Measurements from ENCODE around the gene SLC22A15. TPM values are rescaled to one million over a fixed set of nuclear protein-coding genes. Genes with fewer than 3 reads are reported as not detected.

The SLC22A15 gene
- total RNA-seq, 2 experiments from 2014 or later: 1.2 to 1.3 TPM

- CTCF ChIA-PET: interaction anchor here (0.6 kb wide), 1 partner anchor 148 kb away, joined by 3 read pairs; no protein-coding TSS in a partner anchor
- no peak for DNase-seq
- H3K36me3 Mint-ChIP-seq (ENCODE audit: low read depth): no peaks in the 10 kb centered on the region
- H3K9me3 Mint-ChIP-seq: no peaks in the 10 kb centered on the region
- peaks cover under 1% of the 10 kb centered on the region for H3K27me3 Mint-ChIP-seq
- no peak overlapping the region for H3K27ac Mint-ChIP-seq
- no peak overlapping the region for H3K4me3 Mint-ChIP-seq
- no peaks in the 10 kb centered on the region for H3K4me1 Mint-ChIP-seq
- POLR2A ChIA-PET: no interaction called here
Observed at GRCh38 chr1:116075575-116075974, 99.3 kb downstream of the SLC22A15 start.

GRCh38 chr1:116075990-116076389 is 99.7 kb downstream of the SLC22A15 start:
- CTCF ChIA-PET: no interaction called here
- Mint-ChIP-seq H3K36me3 (ENCODE audit: low read depth) (no peaks in the 10 kb centered on the region), H3K27ac (no peak overlapping the region), H3K4me3 (no peak overlapping the region), H3K4me1 (no peaks in the 10 kb centered on the region), H3K9me3 (no peaks in the 10 kb centered on the region), H3K27me3 (peaks cover 3% of the 10 kb centered on the region)
- POLR2A ChIA-PET: no interaction called here
- no peak for DNase-seq

- no peaks in the 10 kb centered on the region for H3K9me3 Mint-ChIP-seq
- ChIA-PET CTCF (no interaction called here), POLR2A (no interaction called here)
- no peaks in the 10 kb centered on the region for H3K4me1 Mint-ChIP-seq
- H3K4me3 Mint-ChIP-seq: no peak overlapping the region
- no peaks in the 10 kb centered on the region for H3K36me3 Mint-ChIP-seq (ENCODE audit: low read depth)
- no peak overlapping the region for H3K27ac Mint-ChIP-seq
- peaks cover 3% of the 10 kb centered on the region for H3K27me3 Mint-ChIP-seq
- DNase-seq: no peak
Observed at GRCh38 chr1:116076831-116077230, 100.5 kb downstream of the SLC22A15 start.

GRCh38 chr1:116078699-116079223 is 102.4 kb downstream of the SLC22A15 start:
- CTCF ChIA-PET: no interaction called here

GRCh38 chr1:116087628-116088027 is 111.3 kb downstream of the SLC22A15 start:
- Mint-ChIP-seq H3K27ac (no peak overlapping the region), H3K4me3 (no peak overlapping the region), H3K36me3 (ENCODE audit: low read depth) (no peaks in the 10 kb centered on the region), H3K27me3 (peaks cover 28% of the 10 kb centered on the region), H3K4me1 (no peaks in the 10 kb centered on the region), H3K9me3 (no peaks in the 10 kb centered on the region)
- POLR2A ChIA-PET: no interaction called here
- DNase-seq: no peak
- CTCF ChIA-PET: no interaction called here

More at GRCh38 chr1:116078699-116079223, 102.4 kb downstream of the SLC22A15 start:
- POLR2A ChIA-PET: no interaction called here
- Mint-ChIP-seq H3K27ac (no peak overlapping the region), H3K36me3 (ENCODE audit: low read depth) (no peaks in the 10 kb centered on the region), H3K4me3 (no peak overlapping the region), H3K9me3 (no peaks in the 10 kb centered on the region), H3K27me3 (peaks cover 3% of the 10 kb centered on the region), H3K4me1 (no peaks in the 10 kb centered on the region)
- no peak for DNase-seq

- no peak overlapping the region for H3K4me3 Mint-ChIP-seq
Observed at GRCh38 chr1:116089870-116090269, 113.6 kb downstream of the SLC22A15 start.

GRCh38 chr1:116091083-116091482 is 114.8 kb downstream of the SLC22A15 start:
- Mint-ChIP-seq H3K27me3 (peaks cover 26% of the 10 kb centered on the region), H3K27ac (no peak overlapping the region), H3K36me3 (ENCODE audit: low read depth) (no peaks in the 10 kb centered on the region), H3K9me3 (no peaks in the 10 kb centered on the region), H3K4me3 (no peak overlapping the region), H3K4me1 (no peaks in the 10 kb centered on the region)
- DNase-seq: no peak
- ChIA-PET POLR2A (no interaction called here), CTCF (no interaction called here)

More at GRCh38 chr1:116089870-116090269, 113.6 kb downstream of the SLC22A15 start:
- H3K27ac Mint-ChIP-seq: no peak overlapping the region
- ChIA-PET CTCF (no interaction called here), POLR2A (no interaction called here)
- H3K36me3 Mint-ChIP-seq (ENCODE audit: low read depth): no peaks in the 10 kb centered on the region
- DNase-seq: no peak
- no peaks in the 10 kb centered on the region for H3K9me3 Mint-ChIP-seq
- no peaks in the 10 kb centered on the region for H3K4me1 Mint-ChIP-seq
- peaks cover 28% of the 10 kb centered on the region for H3K27me3 Mint-ChIP-seq

- Mint-ChIP-seq H3K4me3 (no peak overlapping the region), H3K9me3 (no peaks in the 10 kb centered on the region), H3K27ac (no peak overlapping the region), H3K27me3 (peaks cover 16% of the 10 kb centered on the region), H3K36me3 (ENCODE audit: low read depth) (no peaks in the 10 kb centered on the region), H3K4me1 (no peaks in the 10 kb centered on the region)
- DNase-seq: no peak
- ChIA-PET POLR2A (no interaction called here), CTCF (interaction anchor here (0.6 kb wide), 1 partner anchor 1364 kb away, joined by 3 read pairs; no protein-coding TSS in a partner anchor)
Observed at GRCh38 chr1:116092752-116093489, 116.6 kb downstream of the SLC22A15 start.

- Mint-ChIP-seq H3K4me3 (no peak overlapping the region), H3K36me3 (ENCODE audit: low read depth) (no peaks in the 10 kb centered on the region)
Observed at GRCh38 chr1:116095027-116095426, 118.7 kb downstream of the SLC22A15 start.

GRCh38 chr1:116096013-116096618 is 119.8 kb downstream of the SLC22A15 start:
- H3K9me3 Mint-ChIP-seq: no peaks in the 10 kb centered on the region
- no peaks in the 10 kb centered on the region for H3K36me3 Mint-ChIP-seq (ENCODE audit: low read depth)
- no peak for DNase-seq
- H3K27ac Mint-ChIP-seq: no peak overlapping the region
- H3K4me3 Mint-ChIP-seq: no peak overlapping the region
- ChIA-PET CTCF (no interaction called here), POLR2A (no interaction called here)
- H3K4me1 Mint-ChIP-seq: no peaks in the 10 kb centered on the region
- H3K27me3 Mint-ChIP-seq: peaks cover 15% of the 10 kb centered on the region

More at GRCh38 chr1:116095027-116095426, 118.7 kb downstream of the SLC22A15 start:
- Mint-ChIP-seq H3K27me3 (peaks cover 17% of the 10 kb centered on the region), H3K4me1 (no peaks in the 10 kb centered on the region), H3K9me3 (no peaks in the 10 kb centered on the region), H3K27ac (no peak overlapping the region)
- ChIA-PET CTCF (no interaction called here), POLR2A (no interaction called here)
- no peak for DNase-seq

- ChIA-PET CTCF (interaction anchor here (0.9 kb wide), 1 partner anchor 64 kb away, joined by 3 read pairs; no protein-coding TSS in a partner anchor), POLR2A (no interaction called here)
- DNase-seq: no peak
- peaks cover 15% of the 10 kb centered on the region for H3K27me3 Mint-ChIP-seq
- H3K9me3 Mint-ChIP-seq: no peaks in the 10 kb centered on the region
- no peaks in the 10 kb centered on the region for H3K4me1 Mint-ChIP-seq
- no peak overlapping the region for H3K27ac Mint-ChIP-seq
- H3K36me3 Mint-ChIP-seq (ENCODE audit: low read depth): no peaks in the 10 kb centered on the region
- H3K4me3 Mint-ChIP-seq: no peak overlapping the region
Observed at GRCh38 chr1:116097626-116098025, 121.3 kb downstream of the SLC22A15 start.

GRCh38 chr1:116099379-116099778 is 123.1 kb downstream of the SLC22A15 start:
- ChIA-PET CTCF (interaction anchor here (0.6 kb wide), 1 partner anchor 782 kb away, joined by 4 read pairs; no protein-coding TSS in a partner anchor), POLR2A (no interaction called here)
- no peaks in the 10 kb centered on the region for H3K9me3 Mint-ChIP-seq
- peaks cover 12% of the 10 kb centered on the region for H3K27me3 Mint-ChIP-seq
- H3K4me3 Mint-ChIP-seq: no peak overlapping the region
- no peaks in the 10 kb centered on the region for H3K36me3 Mint-ChIP-seq (ENCODE audit: low read depth)
- H3K4me1 Mint-ChIP-seq: no peaks in the 10 kb centered on the region
- no peak overlapping the region for H3K27ac Mint-ChIP-seq
- no peak for DNase-seq

GRCh38 chr1:116099919-116100318 is 123.6 kb downstream of the SLC22A15 start:
- Mint-ChIP-seq H3K9me3 (no peaks in the 10 kb centered on the region), H3K36me3 (ENCODE audit: low read depth) (no peaks in the 10 kb centered on the region), H3K27ac (no peak overlapping the region), H3K4me1 (no peaks in the 10 kb centered on the region), H3K27me3 (peaks cover 12% of the 10 kb centered on the region), H3K4me3 (no peak overlapping the region)
- ChIA-PET CTCF (no interaction called here), POLR2A (no interaction called here)
- DNase-seq: no peak

- no peaks in the 10 kb centered on the region for H3K36me3 Mint-ChIP-seq (ENCODE audit: low read depth)
- peaks cover 4% of the 10 kb centered on the region for H3K27me3 Mint-ChIP-seq
- no peaks in the 10 kb centered on the region for H3K9me3 Mint-ChIP-seq
- no peak for DNase-seq
- H3K4me3 Mint-ChIP-seq: no peak overlapping the region
- POLR2A ChIA-PET: no interaction called here
- no peaks in the 10 kb centered on the region for H3K4me1 Mint-ChIP-seq
- no peak overlapping the region for H3K27ac Mint-ChIP-seq
- CTCF ChIA-PET: no interaction called here
Observed at GRCh38 chr1:116104667-116105066, 128.4 kb downstream of the SLC22A15 start.

All from activated CD4-positive, alpha-beta memory T cell treated with anti-CD3 and anti-CD28 coated beads, Interleukin-2, amount 10 ng/mL, durations not matched to agents 7 days and 5 days (primary cell).